Neural cell (in vitro differentiated cells): ENCODE results near the gene IRX4.

Experiments used
- CTCF ChIP-seq: fragments of 450-650 bp; IDR thresholded peaks from 2 replicates; pipeline ENCODE4 v1.5.1; 2014; ENCODE audit warnings: antibody characterized with exemption, mild to moderate bottlenecking, moderate library complexity; ENCODE audit not compliant: poor library complexity, severe bottlenecking
- EP300 ChIP-seq: fragments of 450-650 bp; conservative IDR thresholded peaks from 2 replicates; pipeline ENCODE4 v1.6.1; 2014; ENCODE audit warnings: antibody characterized with exemption, mild to moderate bottlenecking, moderate library complexity; ENCODE audit not compliant: poor library complexity, severe bottlenecking
- EZH2 ChIP-seq: fragments of 200-600, 300-800 bp; shearing (Covaris generic), sonication (generic); IDR thresholded peaks from 2 replicates; pipeline ENCODE4 v1.6.1; 2014; ENCODE audit warnings: antibody characterized with exemption, low read length, borderline replicate concordance, mild to moderate bottlenecking; ENCODE audit not compliant: insufficient read depth, poor library complexity, severe bottlenecking
- TF ChIP-seq, protein P1 (sequence below): IDR thresholded peaks from 2 replicates; pipeline ENCODE4 v1.6.1; 2012; ENCODE audit warnings: borderline replicate concordance

GRCh38 chr5:1867114-1867814 lies 15.5 kb downstream of the IRX4 start:
- TF ChIP-seq, protein P1, sequence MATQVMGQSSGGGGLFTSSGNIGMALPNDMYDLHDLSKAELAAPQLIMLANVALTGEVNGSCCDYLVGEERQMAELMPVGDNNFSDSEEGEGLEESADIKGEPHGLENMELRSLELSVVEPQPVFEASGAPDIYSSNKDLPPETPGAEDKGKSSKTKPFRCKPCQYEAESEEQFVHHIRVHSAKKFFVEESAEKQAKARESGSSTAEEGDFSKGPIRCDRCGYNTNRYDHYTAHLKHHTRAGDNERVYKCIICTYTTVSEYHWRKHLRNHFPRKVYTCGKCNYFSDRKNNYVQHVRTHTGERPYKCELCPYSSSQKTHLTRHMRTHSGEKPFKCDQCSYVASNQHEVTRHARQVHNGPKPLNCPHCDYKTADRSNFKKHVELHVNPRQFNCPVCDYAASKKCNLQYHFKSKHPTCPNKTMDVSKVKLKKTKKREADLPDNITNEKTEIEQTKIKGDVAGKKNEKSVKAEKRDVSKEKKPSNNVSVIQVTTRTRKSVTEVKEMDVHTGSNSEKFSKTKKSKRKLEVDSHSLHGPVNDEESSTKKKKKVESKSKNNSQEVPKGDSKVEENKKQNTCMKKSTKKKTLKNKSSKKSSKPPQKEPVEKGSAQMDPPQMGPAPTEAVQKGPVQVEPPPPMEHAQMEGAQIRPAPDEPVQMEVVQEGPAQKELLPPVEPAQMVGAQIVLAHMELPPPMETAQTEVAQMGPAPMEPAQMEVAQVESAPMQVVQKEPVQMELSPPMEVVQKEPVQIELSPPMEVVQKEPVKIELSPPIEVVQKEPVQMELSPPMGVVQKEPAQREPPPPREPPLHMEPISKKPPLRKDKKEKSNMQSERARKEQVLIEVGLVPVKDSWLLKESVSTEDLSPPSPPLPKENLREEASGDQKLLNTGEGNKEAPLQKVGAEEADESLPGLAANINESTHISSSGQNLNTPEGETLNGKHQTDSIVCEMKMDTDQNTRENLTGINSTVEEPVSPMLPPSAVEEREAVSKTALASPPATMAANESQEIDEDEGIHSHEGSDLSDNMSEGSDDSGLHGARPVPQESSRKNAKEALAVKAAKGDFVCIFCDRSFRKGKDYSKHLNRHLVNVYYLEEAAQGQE = no peak
- no peak for TF ChIP-seq CTCF
- no peak for TF ChIP-seq EZH2
- no peak for TF ChIP-seq EP300
